ENCODE results near the gene ADTRP.

ADTRP gene

GRCh38 chr6:11773013-11773412 lies 5.6 kb downstream of the ADTRP start:
- DNase-seq (ENCODE audit: low spot score), result no peak

GRCh38 chr6:11772109-11772825 lies 6.3 kb downstream of the ADTRP start:
- DNase-seq (ENCODE audit: low spot score), result no peak

GRCh38 chr6:11771473-11772048 lies 7.0 kb downstream of the ADTRP start:
- DNase-seq (ENCODE audit: low spot score), result no peak

GRCh38 chr6:11770546-11771466 lies 7.8 kb downstream of the ADTRP start:
- DNase-seq (ENCODE audit: low spot score), result no peak

GRCh38 chr6:11769811-11770545 lies 8.6 kb downstream of the ADTRP start:
- DNase-seq (ENCODE audit: low spot score), result no peak

- no peak for DNase-seq (ENCODE audit: low spot score)
Measured at GRCh38 chr6:11769244-11769643, 9.4 kb downstream of the ADTRP start.

GRCh38 chr6:11767978-11768756 lies 10.4 kb downstream of the ADTRP start:
- DNase-seq (ENCODE audit: low spot score), result no peak

- DNase-seq (ENCODE audit: low spot score), result no peak
Measured at GRCh38 chr6:11767458-11767857, 11.1 kb downstream of the ADTRP start.

- DNase-seq (ENCODE audit: low spot score), result no peak
Measured at GRCh38 chr6:11766589-11767450, 11.8 kb downstream of the ADTRP start.

GRCh38 chr6:11766043-11766442 lies 12.6 kb downstream of the ADTRP start:
- DNase-seq (ENCODE audit: low spot score), result no peak

- DNase-seq (ENCODE audit: low spot score), result no peak
Measured at GRCh38 chr6:11764250-11764604, 14.4 kb downstream of the ADTRP start.

GRCh38 chr6:11763460-11764249 lies 14.9 kb downstream of the ADTRP start:
- no peak for DNase-seq (ENCODE audit: low spot score)

GRCh38 chr6:11762794-11763459 lies 15.7 kb downstream of the ADTRP start:
- DNase-seq (ENCODE audit: low spot score), result no peak

- DNase-seq (ENCODE audit: low spot score), result no peak
Measured at GRCh38 chr6:11761744-11762620, 16.6 kb downstream of the ADTRP start.

GRCh38 chr6:11760015-11760473 lies 18.6 kb downstream of the ADTRP start:
- DNase-seq (ENCODE audit: low spot score), result no peak

GRCh38 chr6:11758878-11759277 lies 19.7 kb downstream of the ADTRP start:
- DNase-seq (ENCODE audit: low spot score), result no peak

- no peak for DNase-seq (ENCODE audit: low spot score)
Measured at GRCh38 chr6:11756726-11757125, 21.9 kb downstream of the ADTRP start.

GRCh38 chr6:11756292-11756691 lies 22.3 kb downstream of the ADTRP start:
- DNase-seq (ENCODE audit: low spot score), result no peak

Measured in ecto neural progenitor cell (in vitro differentiated cells).